ENCODE results near the gene BBOX1. TPM values are rescaled to one million over a fixed set of nuclear protein-coding genes. Genes with fewer than 3 reads are reported as not detected.

The BBOX1 gene
- total and polyA plus RNA-seq, 2 of the 8 experiments (the other 6 are each of a cell fraction or from before 2014, with no cell fraction given), result not detected

- TF ChIP-seq MAFK (IDR thresholded peaks at IDR 0.05; ENCODE audit: low read depth, low read length), result no peak
- no peak for TF ChIP-seq GTF2F1 (IDR thresholded peaks at IDR 0.05; ENCODE audit: borderline replicate concordance, low read depth, low read length)
Observed at GRCh38 chr11:27025312-27025955, 15.2 kb upstream of the BBOX1 start (continued).

Data from H1 (cell line).